KMS-11 (cell line): ENCODE data around the gene ABTB1.

Source experiments
- H2AFZ ChIP-seq: fragments of 200-600 bp; sonication (generic); 2 replicates; pipeline ENCODE4 v1.6.1; 2016; ENCODE audit warnings: antibody characterized with exemption, mixed run types, low read depth
- H3K27ac ChIP-seq: fragments of 200-600 bp; sonication (generic); 2 replicates; pipeline ENCODE4 v1.6.1; 2016; ENCODE audit warnings: mild to moderate bottlenecking, mixed run types
- H3K27me3 ChIP-seq: fragments of 200-600 bp; sonication (generic); 2 replicates; pipeline ENCODE4 v1.6.1; 2017; ENCODE audit warnings: mild to moderate bottlenecking, low read depth, mixed run types, moderate library complexity; ENCODE audit not compliant: insufficient read depth
- H3K36me3 ChIP-seq: fragments of 200-600 bp; sonication (generic); 2 replicates; pipeline ENCODE4 v1.6.1; 2017; ENCODE audit warnings: mild to moderate bottlenecking, mixed run types; ENCODE audit not compliant: insufficient read depth
- H3K4me1 ChIP-seq: fragments of 200-600 bp; sonication (generic); 2 replicates; pipeline ENCODE4 v1.6.1; 2016; ENCODE audit warnings: mild to moderate bottlenecking, low read depth, mixed run types; ENCODE audit not compliant: poor library complexity, severe bottlenecking
- H3K4me2 ChIP-seq: fragments of 200-600 bp; sonication (generic); 2 replicates; pipeline ENCODE4 v1.7.0; 2016; ENCODE audit warnings: mild to moderate bottlenecking, mixed run types
- H3K4me3 ChIP-seq: fragments of 200-600 bp; sonication (generic); IDR thresholded peaks from 2 replicates; pipeline ENCODE4 v1.6.1; 2017; ENCODE audit warnings: low read depth, low read length, mixed read lengths; ENCODE audit not compliant: insufficient read depth
- H3K79me2 ChIP-seq: fragments of 200-600 bp; sonication (generic); 2 replicates; pipeline ENCODE4 v1.6.1; 2016; ENCODE audit warnings: low read depth, mixed run types; ENCODE audit not compliant: insufficient read depth
- H3K9ac ChIP-seq: fragments of 200-600 bp; sonication (generic); 2 replicates; pipeline ENCODE4 v1.6.1; 2016; ENCODE audit warnings: mild to moderate bottlenecking, mixed run types
- H4K20me1 ChIP-seq: fragments of 200-600 bp; sonication (generic); 2 replicates; pipeline ENCODE4 v1.6.1; 2016; ENCODE audit warnings: mild to moderate bottlenecking, mixed run types; ENCODE audit not compliant: insufficient read depth
- TF ChIP-seq, protein P1 (sequence below): fragments of 200-600 bp; sonication (generic); conservative IDR thresholded peaks from 2 replicates; pipeline ENCODE4 v1.6.1; 2017; ENCODE audit warnings: low read depth, mild to moderate bottlenecking, antibody characterized with exemption, low read length, moderate library complexity, mixed read lengths

ABTB1 gene

DNA sequence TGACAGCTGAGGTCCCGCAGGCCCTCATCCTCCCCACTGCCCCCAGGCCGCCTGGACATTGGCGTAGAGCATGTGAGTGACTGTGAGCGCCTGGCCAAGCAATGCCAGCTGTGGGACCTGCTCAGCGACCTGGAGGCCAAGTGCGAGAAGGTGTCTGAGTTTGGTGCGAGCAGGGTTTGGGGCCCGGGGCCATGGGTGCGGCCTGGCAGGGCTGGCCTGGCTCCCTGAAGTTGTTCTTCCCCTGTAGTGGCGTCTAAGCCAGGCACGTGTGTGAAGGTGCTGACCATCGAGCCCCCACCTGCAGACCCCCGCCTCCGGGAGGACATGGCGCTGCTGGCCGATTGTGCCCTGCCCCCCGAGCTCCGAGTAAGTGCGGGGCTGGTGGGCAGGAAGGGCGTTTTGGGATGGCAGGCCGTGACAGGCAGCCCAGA, 4.2 kb downstream of the ABTB1 start:
- H3K4me1 ChIP-seq, result peaks cover 16% of the 10 kb centered on the region

DNA sequence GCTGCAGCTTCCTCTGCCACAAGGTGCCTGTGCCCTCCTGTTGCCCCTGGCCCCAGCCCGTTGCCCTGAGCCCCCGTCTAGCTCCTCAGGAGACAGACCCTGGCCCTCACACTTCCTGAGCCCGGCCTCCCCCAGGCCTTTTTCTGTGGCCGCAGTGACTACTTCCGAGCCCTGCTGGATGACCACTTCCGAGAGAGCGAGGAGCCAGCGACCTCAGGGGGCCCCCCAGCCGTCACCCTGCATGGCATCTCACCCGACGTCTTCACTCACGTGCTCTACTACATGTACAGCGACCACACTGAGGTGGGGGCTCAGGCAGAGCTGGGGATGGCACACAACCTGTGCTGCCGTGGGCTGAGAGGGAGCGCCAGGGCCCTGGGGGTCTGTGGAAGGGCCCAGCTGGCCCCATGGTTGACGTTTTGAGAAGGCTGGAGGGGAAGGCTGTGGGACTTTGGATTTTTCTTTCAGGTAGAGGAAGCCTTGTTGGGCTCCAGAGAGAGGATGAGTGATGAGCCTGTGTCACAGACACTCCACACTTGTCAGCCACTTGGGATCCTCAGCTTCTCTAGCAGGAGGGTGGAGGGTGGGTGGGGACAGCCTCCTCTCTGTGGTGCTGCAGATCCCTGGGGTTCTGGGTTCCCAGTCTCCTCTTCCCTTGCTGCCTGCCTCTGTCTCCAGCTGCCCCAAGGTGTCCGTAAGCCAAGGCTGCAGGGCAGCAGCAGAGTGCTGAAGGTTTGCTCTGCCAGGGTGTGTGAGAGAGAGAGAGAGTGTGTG, 5.0 kb downstream of the ABTB1 start:
- Histone ChIP-seq H3K36me3 (no peaks in the 10 kb centered on the region), H3K4me2 (no peak overlapping the region), H3K27ac (no peak overlapping the region), H4K20me1 (no peaks in the 10 kb centered on the region), H3K27me3 (no peaks in the 10 kb centered on the region), H3K4me1 (peaks cover 16% of the 10 kb centered on the region), H3K4me3 (no peak overlapping the region), H2AFZ (no peak overlapping the region), H3K9ac (no peak overlapping the region), H3K79me2 (no peaks in the 10 kb centered on the region)
- TF ChIP-seq, protein P1, sequence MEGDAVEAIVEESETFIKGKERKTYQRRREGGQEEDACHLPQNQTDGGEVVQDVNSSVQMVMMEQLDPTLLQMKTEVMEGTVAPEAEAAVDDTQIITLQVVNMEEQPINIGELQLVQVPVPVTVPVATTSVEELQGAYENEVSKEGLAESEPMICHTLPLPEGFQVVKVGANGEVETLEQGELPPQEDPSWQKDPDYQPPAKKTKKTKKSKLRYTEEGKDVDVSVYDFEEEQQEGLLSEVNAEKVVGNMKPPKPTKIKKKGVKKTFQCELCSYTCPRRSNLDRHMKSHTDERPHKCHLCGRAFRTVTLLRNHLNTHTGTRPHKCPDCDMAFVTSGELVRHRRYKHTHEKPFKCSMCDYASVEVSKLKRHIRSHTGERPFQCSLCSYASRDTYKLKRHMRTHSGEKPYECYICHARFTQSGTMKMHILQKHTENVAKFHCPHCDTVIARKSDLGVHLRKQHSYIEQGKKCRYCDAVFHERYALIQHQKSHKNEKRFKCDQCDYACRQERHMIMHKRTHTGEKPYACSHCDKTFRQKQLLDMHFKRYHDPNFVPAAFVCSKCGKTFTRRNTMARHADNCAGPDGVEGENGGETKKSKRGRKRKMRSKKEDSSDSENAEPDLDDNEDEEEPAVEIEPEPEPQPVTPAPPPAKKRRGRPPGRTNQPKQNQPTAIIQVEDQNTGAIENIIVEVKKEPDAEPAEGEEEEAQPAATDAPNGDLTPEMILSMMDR, result no peak

More for the DNA sequence above, 4.2 kb downstream of the ABTB1 start:
- no peak overlapping the region for H3K9ac ChIP-seq
- no peaks in the 10 kb centered on the region for H3K79me2 ChIP-seq
- H3K4me2 ChIP-seq, result no peak overlapping the region
- no peaks in the 10 kb centered on the region for H4K20me1 ChIP-seq
- no peaks in the 10 kb centered on the region for H3K27me3 ChIP-seq
- TF ChIP-seq, protein P1, result no peak
- H3K36me3 ChIP-seq, result no peaks in the 10 kb centered on the region
- no peak overlapping the region for H3K4me3 ChIP-seq
- H2AFZ ChIP-seq, result no peak overlapping the region
- no peak overlapping the region for H3K27ac ChIP-seq

DNA sequence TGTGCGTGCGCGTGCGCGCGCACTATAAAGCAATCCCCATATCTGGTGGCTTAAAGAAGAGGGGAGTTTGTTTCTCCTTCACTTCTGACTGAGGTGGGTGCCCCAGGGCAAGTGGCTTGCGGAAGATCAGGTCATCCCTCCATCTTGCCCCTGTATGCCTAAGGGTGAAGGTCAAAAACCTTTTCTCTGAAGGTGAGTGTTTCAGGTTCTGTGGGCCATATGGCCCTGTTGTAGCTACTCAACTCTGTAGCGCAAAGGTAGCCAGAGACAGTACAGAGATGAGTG, 5.5 kb downstream of the ABTB1 start:
- no peak overlapping the region for H3K27ac ChIP-seq
- TF ChIP-seq, protein P1, result no peak

DNA sequence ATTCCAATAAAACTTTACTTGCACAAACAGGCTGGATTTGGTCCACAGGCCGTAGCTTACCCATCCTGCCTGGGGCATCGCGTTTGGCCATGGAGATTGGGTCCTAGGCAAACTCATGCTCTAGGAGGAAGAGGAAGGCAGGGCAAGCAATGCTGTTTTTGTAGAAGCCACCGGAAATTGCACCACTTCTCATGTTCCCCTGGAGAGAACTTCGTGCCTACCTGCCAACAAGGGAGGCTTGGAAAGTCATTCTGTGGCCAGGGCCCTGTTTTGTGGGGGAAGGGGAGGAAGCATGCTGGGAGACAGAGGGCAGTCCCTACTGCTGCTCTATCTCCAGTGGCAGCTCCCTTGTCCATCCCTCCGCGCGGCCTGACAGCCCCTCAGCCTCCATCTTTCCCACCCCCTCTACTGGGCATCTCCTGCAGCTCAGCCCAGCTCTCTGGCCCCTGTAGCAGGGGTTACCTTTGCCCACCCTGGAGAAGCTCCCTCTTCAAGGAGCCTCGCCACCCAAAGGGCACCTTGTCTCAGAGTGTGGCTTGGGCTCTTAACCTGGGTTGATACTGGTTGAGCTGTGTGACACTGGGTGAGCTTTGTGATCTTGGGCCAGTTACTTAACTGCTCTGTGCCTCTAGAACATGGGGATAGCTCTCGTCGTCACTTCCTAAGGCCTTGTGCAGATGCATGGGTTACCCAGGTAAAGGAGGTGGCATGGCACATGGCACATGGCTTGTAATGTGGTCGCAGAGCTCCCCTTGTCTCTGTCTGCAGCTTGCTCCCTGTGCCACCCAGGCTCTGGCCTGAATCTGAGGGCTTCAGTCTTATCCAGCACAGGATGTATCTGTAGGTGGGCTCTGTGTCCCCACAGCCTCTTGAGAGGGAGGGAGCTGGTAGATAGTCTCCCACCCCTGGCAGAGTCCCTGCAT, 6.1 kb downstream of the ABTB1 start:
- Histone ChIP-seq H3K27me3 (no peaks in the 10 kb centered on the region), H4K20me1 (no peaks in the 10 kb centered on the region), H3K4me1 (peaks cover 10% of the 10 kb centered on the region), H3K4me3 (no peak overlapping the region), H3K9ac (no peak overlapping the region), H3K27ac (no peak overlapping the region), H2AFZ (no peak overlapping the region), H3K79me2 (no peaks in the 10 kb centered on the region), H3K36me3 (no peaks in the 10 kb centered on the region), H3K4me2 (no peak overlapping the region)
- TF ChIP-seq, protein P1, result no peak

More for the DNA sequence above, 5.5 kb downstream of the ABTB1 start:
- H3K79me2 ChIP-seq, result no peaks in the 10 kb centered on the region
- H2AFZ ChIP-seq, result no peak overlapping the region
- no peak overlapping the region for H3K4me2 ChIP-seq
- no peak overlapping the region for H3K4me3 ChIP-seq
- H3K36me3 ChIP-seq, result no peaks in the 10 kb centered on the region
- H3K27me3 ChIP-seq, result no peaks in the 10 kb centered on the region
- H3K4me1 ChIP-seq, result peaks cover 16% of the 10 kb centered on the region
- no peaks in the 10 kb centered on the region for H4K20me1 ChIP-seq
- H3K9ac ChIP-seq, result no peak overlapping the region
